ENCODE measurements around the gene EYS. TPM values are rescaled to one million over a fixed set of nuclear protein-coding genes. Genes with fewer than 3 reads are reported as not detected.

The EYS gene
- polyA plus RNA-seq, 1 of the 3 experiments (the other 2 are of a cell fraction): 0.05 TPM

GRCh38 chr6:64872633-64873032, 834.4 kb downstream of the EYS start:
- Histone ChIP-seq H3K27me3 (ENCODE audit: insufficient read depth) (no peaks in the 10 kb centered on the region), H3K4me2 (no peak overlapping the region), H3K9me3 (no peaks in the 10 kb centered on the region), H3K79me2 (ENCODE audit: insufficient read depth) (no peaks in the 10 kb centered on the region), H3K4me3 (ENCODE audit: low read depth in 2 of 2, low read length in 1 of 2) (no peak overlapping the region), H3K9me2 (no peaks in the 10 kb centered on the region), H2AFZ (ENCODE audit: low read depth) (no peak overlapping the region), H3K36me3 (replicated peaks in 1 of 2; ENCODE audit: control insufficient read depth in 1 of 2, insufficient read depth in 2 of 2, low read length in 1 of 2) (no peaks in the 10 kb centered on the region), H3F3A (replicated peaks; ENCODE audit: insufficient read depth) (no peaks in the 10 kb centered on the region), H3K4me1 (ENCODE audit: control insufficient read depth in 1 of 2, insufficient read depth in 2 of 2, low read depth in 1 of 2, low read length in 1 of 2) (no peaks in the 10 kb centered on the region), H3K9ac (no peak overlapping the region), H4K20me1 (ENCODE audit: insufficient read depth) (no peaks in the 10 kb centered on the region), H3K27ac (ENCODE audit: low read depth in 2 of 2, low read length in 1 of 2) (no peak overlapping the region)
- CTCF ChIA-PET: interaction anchor here (0.6 kb wide), 1 partner anchor 259 kb away, joined by 3 read pairs; no protein-coding TSS in a partner anchor
- no peak for TF ChIP-seq TEAD4 (IDR thresholded peaks at IDR 0.05; ENCODE audit: borderline replicate concordance, insufficient read depth)
- no peak for TF ChIP-seq RAD21 (IDR thresholded peaks at IDR 0.05; ENCODE audit: low read length)
- TF ChIP-seq IRF3 (IDR thresholded peaks at IDR 0.05; ENCODE audit: low read depth, low read length): no peak
- TF ChIP-seq FOSL2 (IDR thresholded peaks at IDR 0.05; ENCODE audit: borderline replicate concordance, low read depth): no peak
- TF ChIP-seq CHD2 (IDR thresholded peaks at IDR 0.05; ENCODE audit: low read length, partially characterized antibody): no peak
- no peak for TF ChIP-seq RCOR1 (IDR thresholded peaks at IDR 0.05; ENCODE audit: low read length)
- TF ChIP-seq YY1 (IDR thresholded peaks at IDR 0.05; ENCODE audit: low read depth): no peak
- TF ChIP-seq TCF12 (IDR thresholded peaks at IDR 0.05): no peak
- no peak for TF ChIP-seq SIN3A (IDR thresholded peaks at IDR 0.05; ENCODE audit: borderline replicate concordance, low read depth, low read length)
- TF ChIP-seq FOXM1 (IDR thresholded peaks at IDR 0.05; ENCODE audit: low read depth): no peak
- no peak for TF ChIP-seq USF1 (IDR thresholded peaks at IDR 0.05; ENCODE audit: borderline replicate concordance, low read depth)
- TF ChIP-seq EZH2phosphoT487 (IDR thresholded peaks at IDR 0.05; ENCODE audit: borderline replicate concordance, low read depth): no peak
- TF ChIP-seq REST (IDR thresholded peaks at IDR 0.05; ENCODE audit: low read depth, low read length): no peak
- no peak for DNase-seq
- POLR2A ChIA-PET: no interaction called here

Measured in SK-N-SH (cell line).